ENCODE results near the gene CPA5. TPM values are rescaled to one million over a fixed set of nuclear protein-coding genes. Genes with fewer than 3 reads are reported as not detected.

CPA5 gene
- total and polyA plus RNA-seq, 2 donors (not counting 3 experiments of a cell fraction or from before 2014, with no cell fraction given): not detected

- dilution Hi-C loops (cut with MboI; ENCODE audit: extremely low pct_ligation_motif_present, low sequenced_read_pairs): no loop called here
- no TSS peak for BruUV-seq (replicated peaks)
- H3K36me3 ChIP-seq (ENCODE audit: control insufficient read depth in 2 of 2, extremely low read depth in 1 of 2, insufficient read depth in 2 of 2, low read length in 2 of 2): no peaks in the 10 kb centered on the region
- H3K9ac ChIP-seq (replicated peaks; ENCODE audit: extremely low read depth, insufficient read depth, low read length): no peak overlapping the region
- H4K20me1 ChIP-seq (replicated peaks; ENCODE audit: control insufficient read depth, extremely low read depth, insufficient read depth, low read length): no peaks in the 10 kb centered on the region
- FAIRE-seq (no peak), DNase-seq (ENCODE audit: low read depth, low spot score) (no peak)
- no peak overlapping the region for H3K4me3 ChIP-seq (replicated peaks in 1 of 3; ENCODE audit: insufficient read depth in 1 of 3, low read depth in 1 of 3, low read length in 3 of 3)
- H3K27me3 ChIP-seq (ENCODE audit: control insufficient read depth in 2 of 2, insufficient read depth in 2 of 2, low read length in 2 of 2): no peaks in the 10 kb centered on the region
- H3K9me3 ChIP-seq (replicated peaks; ENCODE audit: control insufficient read depth, insufficient read depth, low read length): no peaks in the 10 kb centered on the region
- no peak overlapping the region for H3K4me2 ChIP-seq (ENCODE audit: insufficient read depth, low read length)
- no peak overlapping the region for H3K27ac ChIP-seq (ENCODE audit: insufficient read depth, low read depth, low read length)
- no peak overlapping the region for H2AFZ ChIP-seq (ENCODE audit: low read depth, low read length)
- no peaks in the 10 kb centered on the region for H3K79me2 ChIP-seq (ENCODE audit: control insufficient read depth, insufficient read depth, low read length)
- intact Hi-C loops (cut with micrococcal nuclease): no loop called here
- ChIA-PET CTCF (interaction anchor here (1.1 to 1.2 kb wide), 2 partner anchors 35 to 84 kb away, joined by 3 read pairs; no protein-coding TSS in a partner anchor), POLR2A (interaction anchor here (0.6 kb wide), 1 partner anchor 94 kb away, joined by 5 read pairs; no protein-coding TSS in a partner anchor)
- TF ChIP-seq POLR2AphosphoS5 (IDR thresholded peaks at IDR 0.05; ENCODE audit: insufficient read depth, low read depth, low read length) (no peak), MAX (IDR thresholded peaks at IDR 0.05; ENCODE audit: insufficient read depth, insufficient read length) (no peak), GATA2 (IDR thresholded peaks at IDR 0.05; ENCODE audit: insufficient read depth, insufficient read length, low read depth, low read length) (no peak), JUN (IDR thresholded peaks at IDR 0.05; ENCODE audit: borderline replicate concordance, insufficient read depth, insufficient read length, low read depth) (no peak), MYC (IDR thresholded peaks at IDR 0.05; ENCODE audit: low read depth, low read length) (no peak), FOS (IDR thresholded peaks at IDR 0.05; ENCODE audit: borderline replicate concordance, insufficient read depth, low read length) (no peak), EZH2 (IDR thresholded peaks at IDR 0.05; ENCODE audit: borderline replicate concordance, low read depth, low read length, severe bottlenecking) (no peak), CTCF (IDR thresholded peaks at IDR 0.05; ENCODE audit: extremely low read depth in 1 of 2, insufficient read depth in 1 of 2, low read depth in 1 of 2, low read length in 2 of 2) (no peak), POLR2A (IDR thresholded peaks at IDR 0.05; ENCODE audit: low read depth, low read length) (no peak)
- H3K4me1 ChIP-seq (ENCODE audit: control insufficient read depth, extremely low read depth, insufficient read depth, low read length): no peaks in the 10 kb centered on the region
- no peaks in the 10 kb centered on the region for H3K9me1 ChIP-seq (replicated peaks; ENCODE audit: control insufficient read depth, extremely low read depth, insufficient read depth, low read length)
Observed at GRCh38 chr7:130393101-130393561, 48.5 kb downstream of the CPA5 start.
